Esophagus muscularis mucosa (tissue), 4 donors: ENCODE results near the gene GLT1D1. TPM values are rescaled to one million over a fixed set of nuclear protein-coding genes. Genes with fewer than 3 reads are reported as not detected.

Source experiments
- DNase-seq: peaks from one replicate; pipeline ENCODE4 v3.0.0-alpha.2; 2017; ENCODE audit errors: extremely low spot score
- H3K27ac ChIP-seq, 4 donors: fragments of 200-600 bp; sonication (generic); replicated peaks in 1 of 4; 1 replicate in 3 of 4; 2 replicates in 1 of 4; pipeline ENCODE4 v1.5.1; 2016 to 2019; ENCODE audit warnings: mild to moderate bottlenecking in 1 of 4
- H3K27me3 ChIP-seq, 4 donors: fragments of 200-600 bp; sonication (generic); one replicate each; pipeline versions ENCODE4 v1.5.1 to v1.6.0; 2016 to 2019
- H3K36me3 ChIP-seq, 4 donors: fragments of 200-600 bp; sonication (generic); one replicate each; pipeline ENCODE4 v1.5.1; 2016 to 2019
- H3K4me1 ChIP-seq, 4 donors: fragments of 200-600 bp; sonication (generic); one replicate each; pipeline ENCODE4 v1.5.1; 2016 to 2019
- H3K4me3 ChIP-seq, 4 donors: fragments of 200-600 bp; sonication (generic); 1 replicate in 2 of 4; 2 replicates in 2 of 4; pipeline ENCODE4 v1.5.1; 2016 to 2019; ENCODE audit warnings: mild to moderate bottlenecking in 4 of 4, moderate library complexity in 1 of 4
- H3K9me3 ChIP-seq, 4 donors: fragments of 200-600 bp; sonication (generic); 1 replicate in 3 of 4; 2 replicates in 1 of 4; pipeline ENCODE4 v1.5.1; 2016 to 2019
- EP300 ChIP-seq: sonication (generic); formaldehyde crosslinking; IDR thresholded peaks from one replicate; pipeline ENCODE4 v1.6.1; 2017; ENCODE audit warnings: antibody characterized with exemption
- POLR2A ChIP-seq: fragments of 450-650 bp; IDR thresholded peaks from one replicate; pipeline ENCODE4 v1.6.1; 2017; ENCODE audit warnings: antibody characterized with exemption, moderate library complexity, mild to moderate bottlenecking, low read depth
- POLR2AphosphoS5 ChIP-seq, 2 donors: sonication (generic); formaldehyde crosslinking; IDR thresholded peaks; one replicate each; pipeline ENCODE4 v1.6.1; 2017; ENCODE audit warnings: antibody characterized with exemption in 2 of 2
- WGBS: methylation state at CpG from one replicate; pipeline ENCODE4 v1.1.5; 2018; 5-methylcytosine and 5-hydroxymethylcytosine counted together
- intact Hi-C: fragments of 100-400 bp; cut with DNase I; formaldehyde crosslinking; loops from one replicate; pipeline ENCODE4 v1.15.1; 2023
- total RNA-seq, 4 donors: library from RNA; depleted of rRNA; stranded (reverse); fragments of >200 nt; gene quantifications; one replicate each; pipeline versions ENCODE4 v1.1.0 to v1.2.1, GENCODE V29; 2016
- TF ChIP-seq, protein P1 (sequence below), 3 experiments: fragments of 200-600 bp in 2 of 3; fragments of 450-650 bp in 1 of 3; sonication (generic) in 2 of 3; IDR thresholded peaks; one replicate each; pipeline ENCODE4 v1.5.1; 2017 to 2019; ENCODE audit warnings: antibody characterized with exemption in 3 of 3, mild to moderate bottlenecking in 2 of 3, moderate library complexity in 1 of 3

Gene GLT1D1
- total RNA-seq, 4 donors from 2014 or later: under 0.01 to 1.5 (median 0.32) TPM

DNA sequence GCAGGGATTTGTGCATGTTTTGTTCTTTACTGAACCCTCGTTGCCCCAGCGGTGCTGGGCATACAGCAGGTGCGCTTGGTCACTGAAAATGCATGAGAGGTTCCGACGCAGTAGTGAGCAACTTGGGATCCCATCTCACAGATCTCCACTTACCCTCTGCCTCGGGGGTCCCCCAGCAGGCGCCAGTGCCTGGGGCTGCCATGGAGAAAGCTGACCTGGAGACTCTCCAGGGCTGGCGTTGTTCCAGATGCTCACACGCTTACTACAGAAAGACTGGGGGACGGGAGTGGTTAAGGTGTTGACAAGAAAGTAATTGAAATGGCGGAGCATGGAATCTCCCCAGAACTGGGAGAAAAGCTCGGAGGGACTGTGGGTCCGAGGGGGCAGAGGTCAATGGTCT, 14.2 kb downstream of the GLT1D1 start:
- H3K9me3 ChIP-seq: no peaks in the 10 kb centered on the region
- no peak overlapping the region for H3K27ac ChIP-seq
- no peak for DNase-seq
- no peaks in the 10 kb centered on the region for H3K4me1 ChIP-seq
- 80% methylated on average over 13 of the region's 13 CpGs for WGBS
- H3K27me3 ChIP-seq: peaks cover 0 to 6% (median 0%) of the 10 kb centered on the region in 4 donors
- intact Hi-C loops: no loop called here
- TF ChIP-seq EP300 (no peak), POLR2A (no peak), POLR2AphosphoS5 (IDR thresholded peaks at IDR 0.05) (no peak)
- TF ChIP-seq, protein P1, sequence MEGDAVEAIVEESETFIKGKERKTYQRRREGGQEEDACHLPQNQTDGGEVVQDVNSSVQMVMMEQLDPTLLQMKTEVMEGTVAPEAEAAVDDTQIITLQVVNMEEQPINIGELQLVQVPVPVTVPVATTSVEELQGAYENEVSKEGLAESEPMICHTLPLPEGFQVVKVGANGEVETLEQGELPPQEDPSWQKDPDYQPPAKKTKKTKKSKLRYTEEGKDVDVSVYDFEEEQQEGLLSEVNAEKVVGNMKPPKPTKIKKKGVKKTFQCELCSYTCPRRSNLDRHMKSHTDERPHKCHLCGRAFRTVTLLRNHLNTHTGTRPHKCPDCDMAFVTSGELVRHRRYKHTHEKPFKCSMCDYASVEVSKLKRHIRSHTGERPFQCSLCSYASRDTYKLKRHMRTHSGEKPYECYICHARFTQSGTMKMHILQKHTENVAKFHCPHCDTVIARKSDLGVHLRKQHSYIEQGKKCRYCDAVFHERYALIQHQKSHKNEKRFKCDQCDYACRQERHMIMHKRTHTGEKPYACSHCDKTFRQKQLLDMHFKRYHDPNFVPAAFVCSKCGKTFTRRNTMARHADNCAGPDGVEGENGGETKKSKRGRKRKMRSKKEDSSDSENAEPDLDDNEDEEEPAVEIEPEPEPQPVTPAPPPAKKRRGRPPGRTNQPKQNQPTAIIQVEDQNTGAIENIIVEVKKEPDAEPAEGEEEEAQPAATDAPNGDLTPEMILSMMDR (IDR thresholded peaks at IDR 0.05): no peak
- no peaks in the 10 kb centered on the region for H3K36me3 ChIP-seq
- no peak overlapping the region for H3K4me3 ChIP-seq

DNA sequence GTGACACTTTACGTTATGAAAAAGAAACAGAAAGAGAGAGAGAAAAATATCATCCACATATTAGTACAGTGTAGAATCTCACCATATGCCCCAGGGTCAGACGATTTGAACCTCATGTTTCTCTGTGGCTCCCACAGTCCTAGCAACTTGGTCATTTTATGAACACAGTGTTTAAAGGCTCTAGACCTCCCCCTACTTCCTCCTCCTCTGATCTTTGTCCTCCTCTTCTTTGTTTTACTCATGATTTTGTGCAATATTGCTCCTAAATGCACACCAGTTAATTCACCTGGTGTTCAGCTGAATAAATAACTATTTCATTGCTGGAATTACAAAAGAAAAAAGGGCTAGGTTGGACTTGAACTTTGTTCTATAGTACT, 18.2 kb downstream of the GLT1D1 start:
- no peaks in the 10 kb centered on the region for H3K4me1 ChIP-seq
- H3K27ac ChIP-seq: no peak overlapping the region
- no peak for DNase-seq
- TF ChIP-seq POLR2AphosphoS5 (IDR thresholded peaks at IDR 0.05): no peak
- TF ChIP-seq EP300: no peak
- no peak for TF ChIP-seq POLR2A
- TF ChIP-seq, protein P1 (IDR thresholded peaks at IDR 0.05): no peak
- no peak overlapping the region for H3K4me3 ChIP-seq
- H3K9me3 ChIP-seq: peaks cover 0 to 15% (median 10%) of the 10 kb centered on the region in 4 donors
- peaks cover 0 to 5% (median 0%) of the 10 kb centered on the region in 4 donors for H3K27me3 ChIP-seq
- no peaks in the 10 kb centered on the region for H3K36me3 ChIP-seq
- intact Hi-C loops: no loop called here
- WGBS: 66% methylated on average over 2 of the region's 2 CpGs

DNA sequence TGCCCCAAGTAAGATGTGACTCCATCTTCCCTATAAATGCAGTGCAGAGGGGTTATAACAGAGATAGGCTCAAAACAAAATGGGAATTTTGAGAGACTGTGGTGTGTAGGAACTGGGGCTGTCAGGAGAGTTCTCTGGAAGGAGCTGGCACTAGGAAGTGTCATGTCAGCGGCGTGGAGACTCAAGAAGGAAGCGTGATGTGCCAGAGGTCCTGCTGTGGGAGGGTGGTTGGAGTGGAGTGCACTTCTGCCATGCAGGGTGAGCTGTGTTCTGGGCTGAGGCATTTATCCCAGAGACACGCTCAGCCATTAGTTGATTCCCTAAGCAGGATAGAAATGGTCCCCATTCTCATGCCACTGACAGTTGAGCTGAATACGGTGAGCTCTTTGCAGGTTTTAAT, 19.0 kb downstream of the GLT1D1 start:
- intact Hi-C loops: no loop called here
- TF ChIP-seq, protein P1 (IDR thresholded peaks at IDR 0.05): no peak
- TF ChIP-seq POLR2AphosphoS5 (IDR thresholded peaks at IDR 0.05): no peak
- no peak for TF ChIP-seq EP300
- no peak for TF ChIP-seq POLR2A

DNA sequence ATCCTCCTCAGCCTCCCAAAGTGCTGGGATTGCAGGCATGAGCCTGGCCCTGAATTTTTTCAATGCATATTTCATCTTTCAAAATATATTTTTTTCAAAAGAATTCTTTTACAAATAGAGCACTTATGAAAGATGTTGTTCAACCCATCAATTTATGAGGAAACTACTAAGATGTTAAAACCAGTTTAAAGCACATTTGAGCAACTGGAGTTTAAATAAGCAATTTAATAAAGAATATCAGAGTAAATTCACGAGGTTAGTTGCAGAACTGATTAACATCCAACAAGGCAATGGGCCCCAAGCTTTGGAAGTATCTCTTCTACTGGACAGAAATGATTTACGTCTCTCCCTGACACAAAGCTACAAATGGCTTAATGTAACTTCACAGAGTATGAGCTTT, 23.3 kb downstream of the GLT1D1 start:
- TF ChIP-seq POLR2A: no peak
- TF ChIP-seq POLR2AphosphoS5 (IDR thresholded peaks at IDR 0.05): no peak
- TF ChIP-seq, protein P1 (IDR thresholded peaks at IDR 0.05): no peak
- no peak for TF ChIP-seq EP300

More for the DNA sequence above, 19.0 kb downstream of the GLT1D1 start:
- Histone ChIP-seq H3K27me3 (no peaks in the 10 kb centered on the region), H3K4me3 (no peak overlapping the region), H3K27ac (no peak overlapping the region), H3K4me1 (no peaks in the 10 kb centered on the region), H3K36me3 (no peaks in the 10 kb centered on the region), H3K9me3 (peaks cover 0 to 23% (median 17%) of the 10 kb centered on the region in 4 donors)
- DNase-seq: no peak
- 86% methylated on average over 5 of the region's 5 CpGs for WGBS

More for the DNA sequence above, 23.3 kb downstream of the GLT1D1 start:
- no peak overlapping the region for H3K27ac ChIP-seq
- peaks cover 0 to 33% (median 21%) of the 10 kb centered on the region in 4 donors for H3K9me3 ChIP-seq
- no peak for DNase-seq
- H3K4me1 ChIP-seq: no peaks in the 10 kb centered on the region
- H3K27me3 ChIP-seq: no peaks in the 10 kb centered on the region
- no peak overlapping the region for H3K4me3 ChIP-seq
- intact Hi-C loops: no loop called here
- no peaks in the 10 kb centered on the region for H3K36me3 ChIP-seq
- 70% methylated on average over 2 of the region's 2 CpGs for WGBS
